ENCODE measurements around the gene NDFIP2.

DNA sequence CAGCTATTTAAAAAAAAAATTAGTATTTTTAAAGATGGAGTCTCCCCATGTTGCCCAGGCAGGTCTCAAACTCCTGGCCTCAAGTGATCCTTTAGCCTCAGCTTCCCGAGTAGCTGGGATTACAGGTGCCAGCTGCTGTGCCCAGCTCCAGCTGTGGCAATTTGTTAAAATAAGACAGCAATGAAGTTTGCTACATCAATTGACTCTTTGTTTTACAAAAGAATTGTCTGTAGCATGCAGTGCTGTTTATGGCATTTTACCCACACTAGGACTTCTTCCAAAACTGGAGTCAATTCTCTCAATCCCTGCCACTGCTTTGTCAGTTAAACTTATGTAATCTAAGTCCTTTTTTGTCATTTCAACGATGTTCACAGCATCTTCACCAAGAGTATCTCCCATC lies 49.3 kb downstream of the NDFIP2 start:
- TF ChIP-seq, protein P1, sequence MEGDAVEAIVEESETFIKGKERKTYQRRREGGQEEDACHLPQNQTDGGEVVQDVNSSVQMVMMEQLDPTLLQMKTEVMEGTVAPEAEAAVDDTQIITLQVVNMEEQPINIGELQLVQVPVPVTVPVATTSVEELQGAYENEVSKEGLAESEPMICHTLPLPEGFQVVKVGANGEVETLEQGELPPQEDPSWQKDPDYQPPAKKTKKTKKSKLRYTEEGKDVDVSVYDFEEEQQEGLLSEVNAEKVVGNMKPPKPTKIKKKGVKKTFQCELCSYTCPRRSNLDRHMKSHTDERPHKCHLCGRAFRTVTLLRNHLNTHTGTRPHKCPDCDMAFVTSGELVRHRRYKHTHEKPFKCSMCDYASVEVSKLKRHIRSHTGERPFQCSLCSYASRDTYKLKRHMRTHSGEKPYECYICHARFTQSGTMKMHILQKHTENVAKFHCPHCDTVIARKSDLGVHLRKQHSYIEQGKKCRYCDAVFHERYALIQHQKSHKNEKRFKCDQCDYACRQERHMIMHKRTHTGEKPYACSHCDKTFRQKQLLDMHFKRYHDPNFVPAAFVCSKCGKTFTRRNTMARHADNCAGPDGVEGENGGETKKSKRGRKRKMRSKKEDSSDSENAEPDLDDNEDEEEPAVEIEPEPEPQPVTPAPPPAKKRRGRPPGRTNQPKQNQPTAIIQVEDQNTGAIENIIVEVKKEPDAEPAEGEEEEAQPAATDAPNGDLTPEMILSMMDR (conservative IDR thresholded peaks at IDR 0.05 in 1 of 2, IDR thresholded peaks at IDR 0.05 in 1 of 2; ENCODE audit: extremely low read depth in 1 of 2, insufficient read depth in 1 of 2, low read depth in 1 of 2, low read length in 2 of 2) = no peak
- TF ChIP-seq EZH2 (IDR thresholded peaks at IDR 0.05; ENCODE audit: borderline replicate concordance, low read length) = no peak
